Measurements from ENCODE around the gene ZFHX3. TPM values are rescaled to one million over a fixed set of nuclear protein-coding genes. Genes with fewer than 3 reads are reported as not detected.

ZFHX3 gene
- total and polyA plus RNA-seq, 9 of the 15 experiments (the other 6 are each of a cell fraction or from before 2014, with no cell fraction given) = 0.01 to 0.23 (median 0.06) TPM; not detected in 4

GRCh38 chr16:72837846-72838585 lies 209.9 kb downstream of the ZFHX3 start:
- H3K4me1 ChIP-seq (replicated peaks in 1 of 2; ENCODE audit: control insufficient read depth in 2 of 2, insufficient read depth in 2 of 2, low read length in 2 of 2) = no peaks in the 10 kb centered on the region
- CTCF ChIA-PET (ENCODE audit: low intra/inter-chr PET ratio) = no interaction called here
- H4K20me1 ChIP-seq (replicated peaks; ENCODE audit: control insufficient read depth, insufficient read depth, low read length) = no peaks in the 10 kb centered on the region
- no peak overlapping the region for H3K9ac ChIP-seq (ENCODE audit: insufficient read depth in 1 of 2, low read depth in 2 of 2, low read length in 2 of 2)
- H3K27me3 ChIP-seq (ENCODE audit: control insufficient read depth in 2 of 2, insufficient read depth in 2 of 2, low read length in 2 of 2) = peaks cover 17 to 32% of the 10 kb centered on the region in 2 experiments
- POLR2A ChIA-PET = no interaction called here
- DNase-seq (ENCODE audit: extremely low read depth in 1 of 4, low spot score in 3 of 4) = no peak
- H2AFZ ChIP-seq (ENCODE audit: low read depth, low read length) = no peak overlapping the region
- 4% methylated on average over 7 of the region's 9 CpGs for WGBS (ENCODE audit: insufficient coverage, low coverage, missing lambda C conversion rate)
- intact Hi-C loops (cut with micrococcal nuclease) = no loop called here
- no peak overlapping the region for H3K27ac ChIP-seq (ENCODE audit: extremely low read depth, low read depth, low read length)
- in situ Hi-C loops (cut with MboI) = no loop called here
- no peaks in the 10 kb centered on the region for H3K36me3 ChIP-seq (ENCODE audit: control insufficient read depth, insufficient read depth, low read length)
- H3K9me1 ChIP-seq (ENCODE audit: control insufficient read depth, insufficient read depth, low read length) = no peaks in the 10 kb centered on the region
- no peaks in the 10 kb centered on the region for H3K79me2 ChIP-seq (ENCODE audit: control insufficient read depth, insufficient read depth, low read length)
- BruUV-seq (replicated peaks) = no TSS peak
- FAIRE-seq = no peak
- no peak overlapping the region for H3K4me2 ChIP-seq (ENCODE audit: insufficient read depth, low read length)
- no peak for ATAC-seq
- no peak overlapping the region for H3K4me3 ChIP-seq
- no peaks in the 10 kb centered on the region for H3K9me3 ChIP-seq (replicated peaks; ENCODE audit: control insufficient read depth, insufficient read depth, low read depth, low read length)
- no peak for TF ChIP-seq ELF4 (CRISPR knock-in tag; IDR thresholded peaks at IDR 0.05)
- TF ChIP-seq ARID4B (CRISPR knock-in tag; IDR thresholded peaks at IDR 0.05) = no peak
- no peak for TF ChIP-seq ZNF146 (CRISPR knock-in tag; IDR thresholded peaks at IDR 0.05; ENCODE audit: unreplicated experiment)
- TF ChIP-seq SUPT5H (IDR thresholded peaks at IDR 0.05) = no peak
- no peak for TF ChIP-seq PKNOX1 (IDR thresholded peaks at IDR 0.05)
- TF ChIP-seq THRA (IDR thresholded peaks at IDR 0.05) = no peak
- TF ChIP-seq ZNF408 (CRISPR knock-in tag; IDR thresholded peaks at IDR 0.05; ENCODE audit: low read depth) = no peak
- TF ChIP-seq HSF4 (CRISPR knock-in tag; IDR thresholded peaks at IDR 0.05; ENCODE audit: borderline replicate concordance) = no peak
- no peak for TF ChIP-seq ESRRA (IDR thresholded peaks at IDR 0.05; ENCODE audit: borderline replicate concordance, low read depth)
- no peak for TF ChIP-seq SRSF3 (IDR thresholded peaks at IDR 0.05; ENCODE audit: insufficient read depth, low read length)
- TF ChIP-seq ZHX1 (conservative IDR thresholded peaks at IDR 0.05; ENCODE audit: low read length) = no peak
- TF ChIP-seq ILF3 (IDR thresholded peaks at IDR 0.05; ENCODE audit: borderline replicate concordance) = no peak
- TF ChIP-seq TSC22D4 (tag; IDR thresholded peaks at IDR 0.05) = no peak

Data from K562 (cell line).